HEK293 (cell line): Measurements from ENCODE around the gene HHLA2.
A peak's percentile ranks its signal among the peaks of the same experiment; 100 is the strongest.

Experiments
- CTCF ChIA-PET: fragments of 350-600 bp; formaldehyde crosslinking; extraction: SDS; loops from one replicate; lab custom pipeline; 2021; ENCODE audit warnings: antibody characterized with exemption; lab: Yijun Ruan, JAX
- POLR2A ChIA-PET: fragments of 300-600 bp; formaldehyde crosslinking; extraction: SDS; loops from one replicate; lab custom pipeline; 2020; ENCODE audit warnings: antibody characterized with exemption, inconsistent platforms; lab: Yijun Ruan, JAX
- H3K27ac ChIP-seq: fragments of 200-500 bp; sonication (Bioruptor generic); 2 replicates; pipeline ENCODE4 v1.5.1; 2014; ENCODE audit warnings: low read depth, low read length, control low read depth, inconsistent platforms; ENCODE audit errors: extremely low read depth
- H3K36me3 ChIP-seq, 2 experiments: fragments of 200-500 bp in 1 of 2; sonication (Bioruptor generic) in 1 of 2; 1 replicate in 1 of 2; 2 replicates in 1 of 2; pipeline ENCODE4 v1.5.1; 2014 to 2017; ENCODE audit warnings: inconsistent platforms in 2 of 2, low read length in 2 of 2; ENCODE audit not compliant: control insufficient read depth in 2 of 2, insufficient read depth in 1 of 2
- H3K4me1 ChIP-seq: fragments of 200-500 bp; sonication (Bioruptor generic); 2 replicates; pipeline ENCODE4 v1.5.1; 2014; ENCODE audit warnings: mild to moderate bottlenecking, low read length, inconsistent platforms; ENCODE audit not compliant: control insufficient read depth, insufficient read depth
- H3K4me3 ChIP-seq: 2 replicates; pipeline ENCODE4 v1.5.1; 2011; ENCODE audit warnings: low read depth, mild to moderate bottlenecking, control low read depth, low read length, moderate library complexity
- H3K9me3 ChIP-seq: fragments of 200-500 bp; sonication (Bioruptor generic); 2 replicates; pipeline ENCODE4 v1.5.1; 2014; ENCODE audit warnings: low read depth, low read length, inconsistent platforms; ENCODE audit not compliant: control insufficient read depth, insufficient read depth
- AEBP2 ChIP-seq: fragments of 450-650 bp; formaldehyde crosslinking; IDR thresholded peaks from 2 replicates; pipeline ENCODE4 v1.5.1; 2016; ENCODE audit warnings: missing biosample characterization, missing genetic modification characterization, borderline replicate concordance
- CTCF ChIP-seq: fragments of 450-650 bp; formaldehyde crosslinking; IDR thresholded peaks from 2 replicates; pipeline ENCODE4 v1.5.1; 2016; ENCODE audit warnings: missing biosample characterization, missing genetic modification characterization
- FEZF1 ChIP-seq: fragments of 450-650 bp; formaldehyde crosslinking; IDR thresholded peaks from 2 replicates; pipeline ENCODE4 v1.5.1; 2016; ENCODE audit warnings: missing biosample characterization, missing genetic modification characterization
- HOXC10 ChIP-seq: sonication (generic); formaldehyde crosslinking; IDR thresholded peaks from 2 replicates; pipeline ENCODE4 v1.8.1; 2023; ENCODE audit warnings: mild to moderate bottlenecking, missing genetic modification reagents
- KLF16 ChIP-seq: fragments of 450-650 bp; formaldehyde crosslinking; IDR thresholded peaks from 2 replicates; pipeline ENCODE4 v1.5.1; 2017; ENCODE audit warnings: missing biosample characterization, missing genetic modification characterization
- OVOL3 ChIP-seq: fragments of 450-650 bp; formaldehyde crosslinking; IDR thresholded peaks from 2 replicates; pipeline ENCODE4 v1.5.1; 2016; ENCODE audit warnings: missing biosample characterization, missing genetic modification characterization
- TCF7L2 ChIP-seq: IDR thresholded peaks from 2 replicates; pipeline ENCODE4 v1.6.1; 2011; ENCODE audit warnings: low read depth, mild to moderate bottlenecking, inconsistent platforms, low read length, moderate library complexity, borderline replicate concordance
- YY1 ChIP-seq: fragments of 450-650 bp; formaldehyde crosslinking; IDR thresholded peaks from 2 replicates; pipeline ENCODE4 v1.5.1; 2018; ENCODE audit warnings: missing biosample characterization, missing genetic modification characterization
- ZBTB20 ChIP-seq: fragments of 450-650 bp; formaldehyde crosslinking; IDR thresholded peaks from 2 replicates; pipeline ENCODE4 v1.5.1; 2016; ENCODE audit warnings: missing biosample characterization, missing genetic modification characterization
- ZBTB8A ChIP-seq: fragments of 450-650 bp; formaldehyde crosslinking; IDR thresholded peaks from 2 replicates; pipeline ENCODE4 v1.5.1; 2016; ENCODE audit warnings: missing biosample characterization, missing genetic modification characterization
- ZNF155 ChIP-seq: fragments of 450-650 bp; formaldehyde crosslinking; IDR thresholded peaks from 2 replicates; pipeline ENCODE4 v1.5.1; 2016; ENCODE audit warnings: missing biosample characterization, missing genetic modification characterization
- ZNF280D ChIP-seq: fragments of 450-650 bp; formaldehyde crosslinking; IDR thresholded peaks from 2 replicates; pipeline ENCODE4 v1.5.1; 2016; ENCODE audit warnings: missing biosample characterization, missing genetic modification characterization
- ZNF335 ChIP-seq: fragments of 450-650 bp; formaldehyde crosslinking; conservative IDR thresholded peaks from 2 replicates; pipeline ENCODE4 v1.5.1; 2016; ENCODE audit warnings: missing biosample characterization, missing genetic modification characterization
- ZNF449 ChIP-seq: fragments of 450-650 bp; formaldehyde crosslinking; IDR thresholded peaks from 2 replicates; pipeline ENCODE4 v1.5.1; 2017; ENCODE audit warnings: missing biosample characterization, mild to moderate bottlenecking, missing genetic modification characterization, moderate library complexity
- ZNF626 ChIP-seq: fragments of 450-650 bp; sonication (Bioruptor Pico); formaldehyde crosslinking; IDR thresholded peaks from 2 replicates; pipeline ENCODE4 v1.5.1; 2018; ENCODE audit warnings: missing biosample characterization, missing genetic modification characterization, inconsistent platforms
- ZNF664 ChIP-seq: fragments of 450-650 bp; formaldehyde crosslinking; IDR thresholded peaks from 2 replicates; pipeline ENCODE4 v1.5.1; 2016; ENCODE audit warnings: missing biosample characterization, missing genetic modification characterization
- ZNF692 ChIP-seq: fragments of 450-650 bp; formaldehyde crosslinking; IDR thresholded peaks from 2 replicates; pipeline ENCODE4 v1.5.1; 2016; ENCODE audit warnings: missing biosample characterization, missing genetic modification characterization
- TF ChIP-seq, protein P1 (sequence below): fragments of 450-650 bp; formaldehyde crosslinking; conservative IDR thresholded peaks from 2 replicates; pipeline ENCODE4 v1.5.1; 2016; ENCODE audit warnings: low read depth, missing biosample characterization, missing genetic modification characterization

Gene HHLA2

DNA sequence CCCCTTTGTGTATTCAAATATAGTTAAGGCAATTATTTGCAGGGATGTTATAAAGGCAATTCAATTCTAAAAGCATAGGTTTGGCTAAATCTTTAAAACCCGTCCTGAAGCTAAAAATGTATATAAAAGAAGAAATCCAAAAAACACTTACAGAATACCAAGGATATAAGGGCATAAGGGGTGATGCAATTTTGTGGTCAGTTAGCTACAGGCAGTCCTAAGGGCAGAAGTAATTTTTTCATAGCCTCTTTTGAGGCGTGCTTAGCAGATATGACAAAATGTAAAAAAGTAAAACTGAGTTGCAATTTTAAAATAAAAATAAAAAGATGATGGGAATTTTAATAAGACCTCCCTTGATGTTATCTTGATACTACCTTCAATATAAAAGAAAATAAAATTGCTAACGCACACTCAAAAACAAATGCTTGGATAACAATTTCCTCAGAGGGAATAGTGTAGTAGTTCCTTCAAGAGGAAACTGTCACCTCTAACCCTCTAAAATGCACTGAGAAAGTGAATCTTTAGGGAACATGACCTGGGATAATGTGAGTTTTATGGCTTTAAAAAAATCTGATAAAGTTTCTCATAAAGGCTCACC lies 109.8 kb downstream of the HHLA2 start:
- H3K4me3 ChIP-seq = no peak overlapping the region
- peaks cover 5% of the 10 kb centered on the region; the same call in 1 of the 2 replicates for H3K4me1 ChIP-seq
- CTCF ChIA-PET = no interaction called here
- no peak overlapping the region for H3K27ac ChIP-seq
- no peaks in the 10 kb centered on the region for H3K36me3 ChIP-seq
- no peak for TF ChIP-seq ZNF664 (tag by site-specific recombination)
- TF ChIP-seq ZNF335 (tag by site-specific recombination) = peak; percentile 48; the same call in 1 of the 2 replicates
- POLR2A ChIA-PET = no interaction called here
- no peaks in the 10 kb centered on the region for H3K9me3 ChIP-seq

GRCh38 chr3:108406661-108407206 lies 110.4 kb downstream of the HHLA2 start:
- Histone ChIP-seq H3K4me1 (peaks cover 5% of the 10 kb centered on the region; the same call in 1 of the 2 replicates), H3K4me3 (no peak overlapping the region), H3K27ac (no peak overlapping the region), H3K9me3 (no peaks in the 10 kb centered on the region), H3K36me3 (no peaks in the 10 kb centered on the region)
- POLR2A ChIA-PET = no interaction called here
- CTCF ChIA-PET = no interaction called here
- TF ChIP-seq ZNF155 (no peak), AEBP2 (tag by site-specific recombination) (no peak), HOXC10 (no peak), KLF16 (tag by site-specific recombination) (no peak), ZNF692 (no peak), CTCF (tag by site-specific recombination) (no peak), YY1 (tag by site-specific recombination) (no peak), OVOL3 (tag by site-specific recombination) (peak; percentile 64; the same call in 1 of the 2 replicates), FEZF1 (tag by site-specific recombination) (peak; percentile 92), TCF7L2 (0 out of 2 replicates have a peak, but pooled peaks have one; percentile 65), ZNF626 (tag by site-specific recombination) (no peak), ZNF449 (tag by site-specific recombination) (no peak), ZBTB8A (tag by site-specific recombination) (no peak), ZBTB20 (tag by site-specific recombination) (no peak), ZNF280D (tag by site-specific recombination) (no peak)
- TF ChIP-seq, protein P1, sequence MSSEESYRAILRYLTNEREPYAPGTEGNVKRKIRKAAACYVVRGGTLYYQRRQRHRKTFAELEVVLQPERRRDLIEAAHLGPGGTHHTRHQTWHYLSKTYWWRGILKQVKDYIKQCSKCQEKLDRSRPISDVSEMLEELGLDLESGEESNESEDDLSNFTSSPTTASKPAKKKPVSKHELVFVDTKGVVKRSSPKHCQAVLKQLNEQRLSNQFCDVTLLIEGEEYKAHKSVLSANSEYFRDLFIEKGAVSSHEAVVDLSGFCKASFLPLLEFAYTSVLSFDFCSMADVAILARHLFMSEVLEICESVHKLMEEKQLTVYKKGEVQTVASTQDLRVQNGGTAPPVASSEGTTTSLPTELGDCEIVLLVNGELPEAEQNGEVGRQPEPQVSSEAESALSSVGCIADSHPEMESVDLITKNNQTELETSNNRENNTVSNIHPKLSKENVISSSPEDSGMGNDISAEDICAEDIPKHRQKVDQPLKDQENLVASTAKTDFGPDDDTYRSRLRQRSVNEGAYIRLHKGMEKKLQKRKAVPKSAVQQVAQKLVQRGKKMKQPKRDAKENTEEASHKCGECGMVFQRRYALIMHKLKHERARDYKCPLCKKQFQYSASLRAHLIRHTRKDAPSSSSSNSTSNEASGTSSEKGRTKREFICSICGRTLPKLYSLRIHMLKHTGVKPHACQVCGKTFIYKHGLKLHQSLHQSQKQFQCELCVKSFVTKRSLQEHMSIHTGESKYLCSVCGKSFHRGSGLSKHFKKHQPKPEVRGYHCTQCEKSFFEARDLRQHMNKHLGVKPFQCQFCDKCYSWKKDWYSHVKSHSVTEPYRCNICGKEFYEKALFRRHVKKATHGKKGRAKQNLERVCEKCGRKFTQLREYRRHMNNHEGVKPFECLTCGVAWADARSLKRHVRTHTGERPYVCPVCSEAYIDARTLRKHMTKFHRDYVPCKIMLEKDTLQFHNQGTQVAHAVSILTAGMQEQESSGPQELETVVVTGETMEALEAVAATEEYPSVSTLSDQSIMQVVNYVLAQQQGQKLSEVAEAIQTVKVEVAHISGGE (tag by site-specific recombination) = no peak
